Gastroesophageal sphincter (tissue), 4 donors: ENCODE measurements around the gene TSTD2. TPM values are rescaled to one million over a fixed set of nuclear protein-coding genes. Genes with fewer than 3 reads are reported as not detected.
"Not testable (repeated sequence)": the region's sequence is repeated elsewhere in the genome, so short reads cannot be mapped to it uniquely, and the experiment has no call there.

Experiments used
- ATAC-seq: fragments of 150-250 bp; one replicate; pipeline ENCODE4 v1.9.1; 2016; ENCODE audit warnings: mild to moderate bottlenecking, moderate library complexity
- H3K27ac ChIP-seq, 4 donors: fragments of 200-600 bp; sonication (generic) in 3 of 4; 1 replicate in 3 of 4; 2 replicates in 1 of 4; pipeline ENCODE4 v1.5.1; 2016 to 2019
- H3K27me3 ChIP-seq: fragments of 200-600 bp; sonication (generic); one replicate; pipeline ENCODE4 v1.5.1; 2019
- H3K36me3 ChIP-seq, 2 donors: fragments of 200-600 bp; sonication (generic); one replicate each; pipeline ENCODE4 v1.5.1; 2019; ENCODE audit warnings: control low read depth in 1 of 2
- H3K4me1 ChIP-seq, 3 donors: fragments of 200-600 bp; sonication (generic); 1 replicate in 2 of 3; 2 replicates in 1 of 3; pipeline ENCODE4 v1.5.1; 2016 to 2019; ENCODE audit warnings: control low read depth in 2 of 3
- H3K4me3 ChIP-seq, 2 donors: fragments of 200-600 bp; sonication (generic); one replicate each; pipeline ENCODE4 v1.5.1; 2019; ENCODE audit warnings: mild to moderate bottlenecking in 1 of 2, moderate library complexity in 1 of 2
- H3K9me3 ChIP-seq, 3 donors: fragments of 200-600 bp; sonication (generic); one replicate each; pipeline ENCODE4 v1.5.1; 2017 to 2019; ENCODE audit warnings: control low read depth in 2 of 3
- EP300 ChIP-seq: sonication (generic); formaldehyde crosslinking; IDR thresholded peaks from one replicate; pipeline ENCODE4 v1.6.1; 2017; ENCODE audit warnings: antibody characterized with exemption, mild to moderate bottlenecking
- POLR2A ChIP-seq, 2 donors: fragments of 450-650 bp; IDR thresholded peaks; one replicate each; pipeline ENCODE4 v1.6.1; 2017; ENCODE audit warnings: antibody characterized with exemption in 2 of 2, mild to moderate bottlenecking in 2 of 2, moderate library complexity in 1 of 2
- POLR2AphosphoS5 ChIP-seq: sonication (generic); formaldehyde crosslinking; IDR thresholded peaks from one replicate; pipeline ENCODE4 v1.6.1; 2017; ENCODE audit warnings: antibody characterized with exemption
- WGBS, 2 donors: methylation state at CpG; one replicate each; pipeline ENCODE4 v1.1.5; 2018; ENCODE audit warnings: low coverage in 1 of 2; 5-methylcytosine and 5-hydroxymethylcytosine counted together
- total RNA-seq, 4 donors: library from RNA; depleted of rRNA; stranded (reverse); fragments of >200 nt; gene quantifications; one replicate each; pipeline ENCODE4 v1.1.0, GENCODE V29; 2016
- TF ChIP-seq, protein P1 (sequence below), 4 experiments: fragments of 200-600 bp in 2 of 4; fragments of 450-650 bp in 2 of 4; sonication (generic) in 1 of 4; IDR thresholded peaks; one replicate each; pipeline ENCODE4 v1.5.1; 2017 to 2019; ENCODE audit warnings: antibody characterized with exemption in 4 of 4, mild to moderate bottlenecking in 2 of 4, moderate library complexity in 2 of 4

The TSTD2 gene
- total RNA-seq, 4 donors from 2014 or later = 20.0 to 33.8 (median 30.8) TPM

- no peaks in the 10 kb centered on the region for H3K9me3 ChIP-seq
- 67 to 93% methylated on average over 2 to 4 of the region's 4 CpGs for WGBS, 2 donors
- H3K27me3 ChIP-seq = no peaks in the 10 kb centered on the region
- ATAC-seq = no peak
- peaks cover 8 to 57% (median 10%) of the 10 kb centered on the region in 3 donors for H3K4me1 ChIP-seq
- TF ChIP-seq POLR2AphosphoS5 (no peak), POLR2A (IDR thresholded peaks at IDR 0.05) (no peak), EP300 (no peak)
- TF ChIP-seq, protein P1, sequence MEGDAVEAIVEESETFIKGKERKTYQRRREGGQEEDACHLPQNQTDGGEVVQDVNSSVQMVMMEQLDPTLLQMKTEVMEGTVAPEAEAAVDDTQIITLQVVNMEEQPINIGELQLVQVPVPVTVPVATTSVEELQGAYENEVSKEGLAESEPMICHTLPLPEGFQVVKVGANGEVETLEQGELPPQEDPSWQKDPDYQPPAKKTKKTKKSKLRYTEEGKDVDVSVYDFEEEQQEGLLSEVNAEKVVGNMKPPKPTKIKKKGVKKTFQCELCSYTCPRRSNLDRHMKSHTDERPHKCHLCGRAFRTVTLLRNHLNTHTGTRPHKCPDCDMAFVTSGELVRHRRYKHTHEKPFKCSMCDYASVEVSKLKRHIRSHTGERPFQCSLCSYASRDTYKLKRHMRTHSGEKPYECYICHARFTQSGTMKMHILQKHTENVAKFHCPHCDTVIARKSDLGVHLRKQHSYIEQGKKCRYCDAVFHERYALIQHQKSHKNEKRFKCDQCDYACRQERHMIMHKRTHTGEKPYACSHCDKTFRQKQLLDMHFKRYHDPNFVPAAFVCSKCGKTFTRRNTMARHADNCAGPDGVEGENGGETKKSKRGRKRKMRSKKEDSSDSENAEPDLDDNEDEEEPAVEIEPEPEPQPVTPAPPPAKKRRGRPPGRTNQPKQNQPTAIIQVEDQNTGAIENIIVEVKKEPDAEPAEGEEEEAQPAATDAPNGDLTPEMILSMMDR (IDR thresholded peaks at IDR 0.05) = no peak
- peaks cover 0 to 33% of the 10 kb centered on the region in 2 donors for H3K36me3 ChIP-seq
- H3K4me3 ChIP-seq = no peak overlapping the region
- H3K27ac ChIP-seq = peak overlapping the region; percentile 18 to 75 (median 59)
Observed at GRCh38 chr9:97593960-97594359, 39.2 kb downstream of the TSTD2 start.

DNA sequence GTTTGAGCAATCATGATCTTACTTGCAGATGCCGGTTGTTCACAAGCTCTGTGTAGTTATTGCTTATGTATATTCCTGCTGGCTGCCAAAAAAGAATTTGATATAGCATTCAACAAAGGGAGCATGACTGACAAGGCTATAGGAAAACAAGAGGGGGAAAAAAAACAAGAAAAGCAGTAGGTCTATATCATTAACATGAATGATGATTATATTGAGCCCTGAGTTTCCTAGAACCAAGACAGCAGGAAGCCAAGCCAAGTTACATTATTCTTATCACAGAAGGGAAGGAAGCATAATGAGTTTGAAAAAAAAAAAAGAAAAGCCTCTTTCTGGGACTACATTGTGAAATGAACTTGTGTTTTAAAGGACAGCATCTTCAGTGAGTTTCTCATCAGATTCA lies 41.0 kb downstream of the TSTD2 start:
- Histone ChIP-seq H3K36me3 (peaks cover 0 to 39% of the 10 kb centered on the region in 2 donors), H3K4me3 (no peak overlapping the region), H3K27ac (no peak overlapping the region), H3K4me1 (peaks cover 2 to 38% (median 8%) of the 10 kb centered on the region in 3 donors), H3K9me3 (no peaks in the 10 kb centered on the region), H3K27me3 (no peaks in the 10 kb centered on the region)
- ATAC-seq = no peak
- WGBS, 2 donors = 87 to 100% methylated on average over 1 of the region's 1 CpG
- no peak for TF ChIP-seq EP300
- no peak for TF ChIP-seq POLR2AphosphoS5
- no peak for TF ChIP-seq POLR2A (IDR thresholded peaks at IDR 0.05)
- TF ChIP-seq, protein P1 (IDR thresholded peaks at IDR 0.05) = no peak

DNA sequence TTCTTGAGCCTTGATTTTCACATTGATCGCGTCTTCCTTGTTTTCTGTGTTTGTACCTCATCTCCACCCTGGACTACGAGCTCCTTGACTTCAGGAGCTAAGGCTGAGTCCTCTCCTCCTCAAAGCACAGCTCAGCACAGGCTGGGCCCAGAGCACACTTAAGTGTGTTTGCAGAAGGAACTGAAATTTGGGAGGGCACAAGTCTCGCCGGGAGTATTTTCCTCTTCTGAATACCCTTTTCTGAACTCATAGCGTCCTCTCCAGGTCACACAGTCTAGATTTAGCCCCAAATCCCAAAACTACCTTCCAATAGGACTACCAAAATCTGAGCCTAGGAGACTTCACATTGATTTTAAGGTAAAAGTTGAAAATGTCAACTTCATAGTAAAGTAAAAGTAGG lies 41.6 kb downstream of the TSTD2 start:
- Histone ChIP-seq H3K4me3 (no peak overlapping the region), H3K9me3 (no peaks in the 10 kb centered on the region), H3K27ac (no peak overlapping the region), H3K27me3 (no peaks in the 10 kb centered on the region), H3K4me1 (peaks cover 0 to 32% (median 7%) of the 10 kb centered on the region in 3 donors), H3K36me3 (peaks cover 0 to 45% of the 10 kb centered on the region in 2 donors)
- 80 to 84% methylated on average over 5 to 6 of the region's 6 CpGs for WGBS, 2 donors
- ATAC-seq = no peak
- TF ChIP-seq, protein P1 (IDR thresholded peaks at IDR 0.05) = no peak
- no peak for TF ChIP-seq POLR2A (IDR thresholded peaks at IDR 0.05)
- TF ChIP-seq EP300 = no peak
- no peak for TF ChIP-seq POLR2AphosphoS5

GRCh38 chr9:97586909-97587308 lies 46.3 kb downstream of the TSTD2 start:
- H3K4me1 ChIP-seq, H3K27ac ChIP-seq, H3K4me3 ChIP-seq, ATAC-seq, H3K9me3 ChIP-seq, H3K27me3 ChIP-seq: not testable (repeated sequence)
- peaks cover 0 to 29% of the 10 kb centered on the region in 2 donors for H3K36me3 ChIP-seq
- 89 to 92% methylated on average over 5 to 7 of the region's 7 CpGs for WGBS, 2 donors

DNA sequence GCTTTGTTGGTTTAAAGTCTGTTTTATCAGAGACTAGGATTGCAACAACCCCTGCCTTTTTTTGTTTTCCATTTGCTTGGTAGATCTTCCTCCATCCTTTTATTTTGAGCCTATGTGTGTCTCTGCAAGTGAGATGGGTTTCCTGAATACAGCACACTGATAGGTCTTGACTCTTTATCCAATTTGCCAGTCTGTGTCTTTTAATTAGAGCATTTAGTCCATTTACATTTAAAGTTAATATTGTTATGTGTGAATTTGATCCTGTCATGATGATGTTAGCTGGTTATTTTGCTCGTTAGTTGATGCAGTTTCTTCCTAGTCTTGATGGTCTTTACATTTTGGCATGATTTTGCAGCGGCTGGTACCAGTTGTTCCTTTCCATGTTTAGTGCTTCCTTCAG lies 48.4 kb downstream of the TSTD2 start:
- not testable (repeated sequence) for H3K4me3 ChIP-seq, H3K27me3 ChIP-seq, H3K4me1 ChIP-seq, ATAC-seq, H3K27ac ChIP-seq, H3K9me3 ChIP-seq
- no CpG with 5 or more reads among the region's 2 CpGs for WGBS, 2 donors
- peaks cover 0 to 20% of the 10 kb centered on the region in 2 donors for H3K36me3 ChIP-seq

DNA sequence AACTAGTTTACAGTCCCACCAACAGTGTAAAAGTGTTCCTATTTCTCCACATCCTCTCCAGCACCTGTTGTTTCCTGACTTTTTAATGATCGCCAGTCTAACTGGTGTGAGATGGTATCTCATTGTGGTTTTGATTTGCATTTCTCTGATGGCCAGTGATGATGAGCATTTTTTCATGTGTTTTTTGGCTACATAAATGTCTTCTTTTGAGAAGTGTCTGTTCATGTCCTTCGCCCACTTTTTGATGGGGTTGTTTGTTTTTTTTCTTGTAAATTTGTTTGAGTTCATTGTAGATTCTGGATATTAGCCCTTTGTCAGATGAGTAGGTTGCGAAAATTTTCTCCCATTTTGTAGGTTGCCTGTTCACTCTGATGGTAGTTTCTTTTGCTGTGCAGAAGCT lies 51.6 kb downstream of the TSTD2 start:
- H3K4me1 ChIP-seq = not testable (repeated sequence)

GRCh38 chr9:97579914-97580313 lies 53.3 kb downstream of the TSTD2 start:
- ATAC-seq = peak; percentile 48
- H3K27ac ChIP-seq = no peak overlapping the region
- no peaks in the 10 kb centered on the region for H3K27me3 ChIP-seq
- TF ChIP-seq POLR2AphosphoS5 (no peak), POLR2A (IDR thresholded peaks at IDR 0.05) (no peak), EP300 (no peak)
- TF ChIP-seq, protein P1 (IDR thresholded peaks at IDR 0.05) = no peak
- peaks cover 0 to 8% (median 0%) of the 10 kb centered on the region in 3 donors for H3K4me1 ChIP-seq
- peaks cover 0 to 23% of the 10 kb centered on the region in 2 donors for H3K36me3 ChIP-seq
- no peak overlapping the region for H3K4me3 ChIP-seq
- no peaks in the 10 kb centered on the region for H3K9me3 ChIP-seq
- WGBS, 2 donors = 40 to 43% methylated on average over 2 of the region's 2 CpGs

More for the DNA sequence above, 51.6 kb downstream of the TSTD2 start:
- not testable (repeated sequence) for H3K27ac ChIP-seq, H3K36me3 ChIP-seq, H3K4me3 ChIP-seq, H3K9me3 ChIP-seq, ATAC-seq, H3K27me3 ChIP-seq
- no CpG with 5 or more reads among the region's 3 CpGs for WGBS, 2 donors
